GM12878 (cell line): Measurements from ENCODE around the gene RTF2. TPM values are rescaled to one million over a fixed set of nuclear protein-coding genes. Genes with fewer than 3 reads are reported as not detected.
"Not testable (repeated sequence)": the region's sequence is repeated elsewhere in the genome, so short reads cannot be mapped to it uniquely, and the experiment has no call there.

ENCODE experiments used
- ATAC-seq: fragments of 200-7000 bp; cut with Tn5 transposase; 3 replicates; pipeline ENCODE4 v1.9.1; 2020; ENCODE audit warnings: mild to moderate bottlenecking, moderate library complexity
- BruUV-seq: library from RNA; stranded (reverse); fragments of 400-500 nt; replicated peaks from 2 replicates; lab custom pipeline; 2021; lab: Mats Ljungman, UMichigan
- CTCF ChIA-PET: fragments of 300-600 bp; sonication (Branson Sonifier 250); formaldehyde crosslinking; extraction: SDS; loops from one replicate; lab custom pipeline; 2021; ENCODE audit warnings: inconsistent platforms; lab: Yijun Ruan, JAX
- POLR2A ChIA-PET: fragments of 350-600 bp; formaldehyde crosslinking; extraction: SDS; loops from one replicate; lab custom pipeline; 2021; ENCODE audit warnings: inconsistent platforms; lab: Charles Lee
- RAD21 ChIA-PET: fragments of 300-600 bp; sonication (Branson Sonifier 250); formaldehyde crosslinking; loops from one replicate; lab custom pipeline; 2023; ENCODE audit warnings: antibody characterized with exemption; ENCODE audit not compliant: unreplicated experiment; lab: Charles Lee
- SMC1A ChIA-PET: fragments of 300-600 bp; sonication (Branson Sonifier 250); formaldehyde crosslinking; loops from one replicate; lab custom pipeline; 2023; ENCODE audit not compliant: unreplicated experiment, uncharacterized antibody; lab: Charles Lee
- DNase-seq: peaks from one replicate; pipeline ENCODE4 v3.0.0-alpha.2; 2011; ENCODE audit warnings: low read depth, low spot score
- FAIRE-seq: peaks from 3 replicates; lab custom pipeline; 2011; peaks lifted over from hg19 to GRCh38; lab: Jason Lieb, UNC
- H2AFZ ChIP-seq: 2 replicates; pipeline ENCODE4 v1.6.0; 2011; ENCODE audit warnings: low read depth, low read length, control low read depth; ENCODE audit not compliant: control insufficient read depth
- H3K27ac ChIP-seq: 2 replicates; pipeline ENCODE4 v1.5.1; 2011; ENCODE audit warnings: control low read depth; ENCODE audit not compliant: control insufficient read depth, insufficient read depth
- H3K27me3 ChIP-seq, 2 experiments: replicated peaks in 1 of 2; 2 replicates each; pipeline versions ENCODE4 v1.6.0 to v1.6.1; 2011; ENCODE audit warnings: low read length in 1 of 2; ENCODE audit not compliant: control insufficient read depth in 2 of 2, insufficient read depth in 2 of 2
- H3K36me3 ChIP-seq, 2 experiments: 2 replicates each; pipeline ENCODE4 v1.5.1; 2011; ENCODE audit warnings: low read length in 1 of 2; ENCODE audit not compliant: control insufficient read depth in 2 of 2, insufficient read depth in 2 of 2
- H3K4me1 ChIP-seq: 2 replicates; pipeline ENCODE4 v1.6.1; 2011; ENCODE audit warnings: mild to moderate bottlenecking, low read length, moderate library complexity, mixed read lengths; ENCODE audit not compliant: control insufficient read depth, insufficient read depth
- H3K4me2 ChIP-seq: 2 replicates; pipeline ENCODE4 v1.6.0; 2011; ENCODE audit warnings: control low read depth; ENCODE audit not compliant: control insufficient read depth, insufficient read depth
- H3K4me3 ChIP-seq: fragments of 200-600 bp; sonication (generic); 2 replicates; pipeline ENCODE4 v1.5.1; 2016
- H3K79me2 ChIP-seq: 2 replicates; pipeline ENCODE4 v1.6.0; 2011; ENCODE audit warnings: low read length; ENCODE audit not compliant: control insufficient read depth, insufficient read depth
- H3K9ac ChIP-seq: 2 replicates; pipeline ENCODE4 v1.8.0; 2011; ENCODE audit warnings: low read length, control low read depth, mixed read lengths; ENCODE audit not compliant: control insufficient read depth, insufficient read depth
- H3K9me3 ChIP-seq: replicated peaks from 3 replicates; pipeline ENCODE4 v1.5.1; 2011; ENCODE audit warnings: mild to moderate bottlenecking, low read length; ENCODE audit not compliant: control insufficient read depth, insufficient read depth
- H4K20me1 ChIP-seq: 2 replicates; pipeline ENCODE4 v1.6.0; 2011; ENCODE audit not compliant: control insufficient read depth, insufficient read depth
- CHD1 ChIP-seq: IDR thresholded peaks from 2 replicates; pipeline ENCODE4 v1.6.1; 2012; ENCODE audit warnings: low read depth, low read length, improper control_type of control experiment
- POLR2A ChIP-seq: IDR thresholded peaks from 2 replicates; pipeline ENCODE4 v1.6.1; 2011; ENCODE audit warnings: low read depth, mild to moderate bottlenecking, low read length
- RELB ChIP-seq: fragments of 450-650 bp; IDR thresholded peaks from 2 replicates; pipeline ENCODE4 v1.6.1; 2017; ENCODE audit warnings: low read depth, mild to moderate bottlenecking, moderate library complexity
- WGBS: methylation state at CpG from one replicate; pipeline ENCODE4 v1.1.6; 2016; ENCODE audit warnings: low lambda C conversion rate; ENCODE audit not compliant: insufficient replicate concordance, insufficient coverage; ENCODE audit errors: missing lambda C conversion rate; 5-methylcytosine and 5-hydroxymethylcytosine counted together
- in situ Hi-C: fragments of 300-500 bp; cut with MboI; formaldehyde crosslinking; loops from 9 replicates; pipeline ENCODE4 v1.14.3; 2018; ENCODE audit warnings: mixed read lengths
- intact Hi-C: fragments of 100-400 bp; cut with micrococcal nuclease; formaldehyde crosslinking; loops from one replicate; pipeline ENCODE4 v1.14.2; 2022; ENCODE audit not compliant: unreplicated experiment
- polyA plus RNA-seq, 11 experiments: library from polyadenylated mRNA; depleted of rRNA in 4 of 11; unstranded in 6 of 11; stranded (reverse) in 5 of 11; fragments of >200 nt; fragmentation: Nextera tagmentation in 4 of 11; fragmentation: Illumina TruSeq in 1 of 11; extraction: Ambion mirVana in 4 of 11; extraction: Trizol in 1 of 11; gene quantifications; 1 replicate in 1 of 11; 2 replicates in 10 of 11; pipeline versions ENCODE4 v1.2.1 to v1.2.3, GENCODE V29; 2011 to 2016; ENCODE audit warnings: inconsistent platforms in 2 of 11, missing spikeins in 2 of 11, low read depth in 1 of 11
- total RNA-seq, 4 experiments: library from RNA; depleted of rRNA in 3 of 4; stranded (reverse); fragments of >200 nt in 3 of 4; fragmentation: Illumina TruSeq in 1 of 4; extraction: Trizol in 1 of 4; gene quantifications; 2 replicates each; pipeline versions ENCODE4 v1.2.1 to v1.2.3, GENCODE V29; 2013 to 2021

The RTF2 gene
- total and polyA plus RNA-seq, 10 of the 15 experiments (the other 5 are each of a cell fraction or from before 2014, with no cell fraction given): 66.2 to 133 (median 82.9) TPM

GRCh38 chr20:56520180-56520579 lies 51.8 kb downstream of the RTF2 start:
- ChIA-PET CTCF (no interaction called here), SMC1A (no interaction called here), POLR2A (interaction anchor here (1.0 kb wide), 1 partner anchor 11 kb away, joined by 6 read pairs; no protein-coding TSS in a partner anchor), RAD21 (no interaction called here)
- Histone ChIP-seq H3K4me1 (no peaks in the 10 kb centered on the region), H3K36me3 (peaks cover 4 to 37% of the 10 kb centered on the region in 2 experiments), H4K20me1 (no peaks in the 10 kb centered on the region), H3K27ac (no peak overlapping the region), H3K9me3 (peaks cover 7% of the 10 kb centered on the region; the same call in 2 of the 3 replicates), H3K79me2 (no peaks in the 10 kb centered on the region), H3K9ac (no peak overlapping the region), H3K4me3 (no peak overlapping the region), H2AFZ (no peak overlapping the region), H3K27me3 (no peaks in the 10 kb centered on the region), H3K4me2 (no peak overlapping the region)
- WGBS: over 99% methylated on average over 10 of the region's 10 CpGs
- no TSS peak for BruUV-seq
- no peak for ATAC-seq
- intact Hi-C loops: no loop called here
- in situ Hi-C loops: no loop called here
- TF ChIP-seq RELB (no peak), CHD1 (no peak), POLR2A (peak; percentile 32; the same call in 1 of the 2 replicates)
- no peak for FAIRE-seq
- DNase-seq: no peak

DNA sequence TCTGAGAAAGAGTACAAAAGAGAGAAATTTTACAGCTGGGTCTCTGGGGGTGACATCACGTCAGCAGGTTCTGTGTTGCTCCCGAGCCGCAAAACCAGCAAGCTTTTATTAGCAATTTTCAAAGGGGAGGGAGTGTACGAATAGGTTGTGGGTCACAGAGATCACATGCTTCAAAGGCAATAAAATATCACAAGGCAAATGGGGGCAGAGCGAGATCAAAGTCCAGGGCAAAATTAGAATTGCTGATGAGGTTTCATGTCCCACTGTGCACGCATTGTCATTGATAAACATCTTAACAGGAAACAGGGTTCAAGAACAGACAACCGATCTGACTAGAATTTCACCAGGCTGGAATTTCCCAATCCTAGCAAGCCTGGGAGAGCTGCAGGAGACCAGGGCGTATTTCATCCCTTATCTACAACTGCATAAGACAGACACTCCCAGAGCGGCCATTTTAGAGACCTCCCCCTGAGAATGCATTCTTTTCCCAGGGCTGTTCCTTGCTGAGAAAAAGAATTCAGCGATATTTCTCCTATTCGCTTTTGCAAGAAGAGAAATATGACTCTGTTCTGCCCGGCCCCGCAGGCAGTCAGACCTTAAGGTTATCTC lies 52.4 kb downstream of the RTF2 start:
- H3K4me3 ChIP-seq, H3K27me3 ChIP-seq, RAD21 ChIA-PET, BruUV-seq, DNase-seq, H4K20me1 ChIP-seq, CTCF ChIA-PET, POLR2A ChIA-PET, intact Hi-C loops, H3K27ac ChIP-seq, H3K9me3 ChIP-seq, ATAC-seq, H2AFZ ChIP-seq, H3K4me1 ChIP-seq, H3K4me2 ChIP-seq, in situ Hi-C loops, SMC1A ChIA-PET, H3K79me2 ChIP-seq, FAIRE-seq, H3K9ac ChIP-seq: not testable (repeated sequence)
- WGBS: 93% methylated on average over 13 of the region's 13 CpGs
- H3K36me3 ChIP-seq: peaks cover 4 to 33% of the 10 kb centered on the region in 2 experiments
